Measurements from ENCODE around the gene PDS5B.

GRCh38 chr13:32804673-32805230 lies 218.5 kb downstream of the PDS5B start:
- TF ChIP-seq CTCF (IDR thresholded peaks at IDR 0.05; ENCODE audit: low read depth, low read length, poor library complexity, severe bottlenecking) (no peak), EZH2phosphoT487 (IDR thresholded peaks at IDR 0.05; ENCODE audit: borderline replicate concordance, low read length) (no peak)

Measured in DOHH2 (cell line).